Activated CD4-positive, alpha-beta memory T cell treated with anti-CD3 and anti-CD28 coated beads for 36 hours (primary cell): ENCODE results near the gene IGSF3. TPM values are rescaled to one million over a fixed set of nuclear protein-coding genes. Genes with fewer than 3 reads are reported as not detected.

Experiments used
- CTCF ChIA-PET: fragments of 350-600 bp; sonication (Branson Sonifier 250); formaldehyde crosslinking; loops from one replicate; lab custom pipeline; 2021; ENCODE audit warnings: antibody characterized with exemption, inconsistent platforms; lab: Charles Lee
- POLR2A ChIA-PET: fragments of 350-600 bp; sonication (Branson Sonifier 250); formaldehyde crosslinking; loops from one replicate; lab custom pipeline; 2021; ENCODE audit warnings: antibody characterized with exemption; lab: Charles Lee
- DNase-seq: peaks from one replicate; pipeline ENCODE4 v3.0.0-alpha.2; 2020
- H3K27ac Mint-ChIP-seq: one replicate; pipeline ENCODE4 v1.8.0; 2021; ENCODE audit warnings: mixed read lengths
- H3K27me3 Mint-ChIP-seq: one replicate; pipeline ENCODE4 v1.8.0; 2021; ENCODE audit warnings: mixed read lengths
- H3K36me3 Mint-ChIP-seq: one replicate; pipeline ENCODE4 v1.8.0; 2021; ENCODE audit warnings: mixed read lengths
- H3K4me1 Mint-ChIP-seq: one replicate; pipeline ENCODE4 v1.8.0; 2021; ENCODE audit warnings: low read depth, mixed read lengths
- H3K4me3 Mint-ChIP-seq: one replicate; pipeline ENCODE4 v1.8.0; 2021; ENCODE audit warnings: mild to moderate bottlenecking, mixed read lengths
- H3K9me3 Mint-ChIP-seq: one replicate; pipeline ENCODE4 v1.8.0; 2021; ENCODE audit warnings: mixed read lengths
- intact Hi-C: fragments of 100-400 bp; cut with micrococcal nuclease; formaldehyde crosslinking; loops from one replicate; pipeline ENCODE4 v1.15.1; 2023
- total RNA-seq, 2 experiments: library from RNA; stranded (reverse); gene quantifications; one replicate each; pipeline ENCODE4 v1.2.3, GENCODE V29; 2021

IGSF3 gene
- total RNA-seq = 1 to 10 TPM; 4.1 to 4.2 TPM

- intact Hi-C loops = no loop called here
- Mint-ChIP-seq H3K9me3 (no peaks in the 10 kb centered on the region), H3K36me3 (no peaks in the 10 kb centered on the region), H3K4me1 (peaks cover 3% of the 10 kb centered on the region), H3K27me3 (peaks cover 23% of the 10 kb centered on the region), H3K27ac (no peak within 1 kb of the TSS), H3K4me3 (peak within 1 kb of the TSS; percentile 72)
- ChIA-PET POLR2A (interaction anchor here (1.6 kb wide), 1 partner anchor 393 kb away, joined by 6 read pairs; the partner anchor contains the start of gene TTF2), CTCF (interaction anchor here (1.0 to 2.2 kb wide), 2 partner anchors 59 to 93 kb away, joined by 3 to 6 read pairs; no protein-coding TSS in a partner anchor)
- DNase-seq = peak; percentile 67
These were observed at the start of gene IGSF3 for GRCh38 chr1:116667575-116668105. Gene IGSF3 (minus strand): TSS chr1:116667733. CDS start chr1:116666326, 1,407 bp downstream.

- CTCF ChIA-PET = interaction anchor here (0.6 kb wide), 1 partner anchor 24 kb away, joined by 3 read pairs; no protein-coding TSS in a partner anchor
- intact Hi-C loops = no loop called here
- no peaks in the 10 kb centered on the region for H3K36me3 Mint-ChIP-seq
- H3K4me1 Mint-ChIP-seq = peaks cover 5% of the 10 kb centered on the region
- H3K9me3 Mint-ChIP-seq = no peaks in the 10 kb centered on the region
- POLR2A ChIA-PET = no interaction called here
- no peak overlapping the region for H3K27ac Mint-ChIP-seq
- no peak overlapping the region for H3K4me3 Mint-ChIP-seq
- DNase-seq = no peak
- H3K27me3 Mint-ChIP-seq = no peaks in the 10 kb centered on the region
These were observed 49.8 kb upstream of the IGSF3 start for GRCh38 chr1:116717318-116717717.

- H3K4me1 Mint-ChIP-seq = peaks cover 6% of the 10 kb centered on the region
- CTCF ChIA-PET = interaction anchor here (1.0 kb wide), 1 partner anchor 8 kb away, joined by 5 read pairs; no protein-coding TSS in a partner anchor
- POLR2A ChIA-PET = no interaction called here
These were observed 48.9 kb upstream of the IGSF3 start for GRCh38 chr1:116716391-116716790.

GRCh38 chr1:116713474-116713873 is 45.9 kb upstream of the IGSF3 start:
- H3K27ac Mint-ChIP-seq = no peak overlapping the region
- ChIA-PET POLR2A (no interaction called here), CTCF (interaction anchor here (1.0 to 2.0 kb wide), 2 partner anchors 12 to 41 kb away, joined by 3 to 8 read pairs; no protein-coding TSS in a partner anchor)
- no peaks in the 10 kb centered on the region for H3K9me3 Mint-ChIP-seq
- intact Hi-C loops = no loop called here
- peaks cover 9% of the 10 kb centered on the region for H3K4me1 Mint-ChIP-seq
- no peak for DNase-seq
- H3K4me3 Mint-ChIP-seq = no peak overlapping the region
- peaks cover 4% of the 10 kb centered on the region for H3K27me3 Mint-ChIP-seq
- H3K36me3 Mint-ChIP-seq = no peaks in the 10 kb centered on the region

More at GRCh38 chr1:116716391-116716790, 48.9 kb upstream of the IGSF3 start:
- H3K36me3 Mint-ChIP-seq = no peaks in the 10 kb centered on the region
- H3K4me3 Mint-ChIP-seq = no peak overlapping the region
- H3K27me3 Mint-ChIP-seq = no peaks in the 10 kb centered on the region
- H3K9me3 Mint-ChIP-seq = no peaks in the 10 kb centered on the region
- no peak for DNase-seq
- intact Hi-C loops = no loop called here
- no peak overlapping the region for H3K27ac Mint-ChIP-seq

- Mint-ChIP-seq H3K27me3 (peaks cover 7% of the 10 kb centered on the region), H3K4me3 (no peak overlapping the region), H3K27ac (no peak overlapping the region), H3K9me3 (no peaks in the 10 kb centered on the region), H3K4me1 (peaks cover 9% of the 10 kb centered on the region), H3K36me3 (no peaks in the 10 kb centered on the region)
- CTCF ChIA-PET = interaction anchor here (2.0 kb wide), 1 partner anchor 40 kb away, joined by 8 read pairs; no protein-coding TSS in a partner anchor
- POLR2A ChIA-PET = no interaction called here
- intact Hi-C loops = no loop called here
- peak; percentile 20 for DNase-seq
These were observed 45.0 kb upstream of the IGSF3 start for GRCh38 chr1:116712510-116712909.

GRCh38 chr1:116711263-116711840 is 43.8 kb upstream of the IGSF3 start:
- H3K36me3 Mint-ChIP-seq = no peaks in the 10 kb centered on the region
- H3K9me3 Mint-ChIP-seq = no peaks in the 10 kb centered on the region
- H3K4me1 Mint-ChIP-seq = peaks cover 9% of the 10 kb centered on the region
- no peak overlapping the region for H3K27ac Mint-ChIP-seq
- no peak overlapping the region for H3K4me3 Mint-ChIP-seq
- ChIA-PET CTCF (interaction anchor here (1.0 kb wide), 1 partner anchor 26 kb away, joined by 3 read pairs; no protein-coding TSS in a partner anchor), POLR2A (no interaction called here)
- DNase-seq = peak; percentile 56
- H3K27me3 Mint-ChIP-seq = peaks cover 7% of the 10 kb centered on the region
- intact Hi-C loops = no loop called here

GRCh38 chr1:116710420-116711262 is 43.1 kb upstream of the IGSF3 start:
- peaks cover 9% of the 10 kb centered on the region for H3K4me1 Mint-ChIP-seq
- CTCF ChIA-PET = interaction anchor here (1.4 to 2.1 kb wide), 2 partner anchors 14 to 38 kb away, joined by 4 to 6 read pairs; no protein-coding TSS in a partner anchor
- H3K27me3 Mint-ChIP-seq = peaks cover 7% of the 10 kb centered on the region
- DNase-seq = no peak
- POLR2A ChIA-PET = no interaction called here
- H3K4me3 Mint-ChIP-seq = no peak overlapping the region
- intact Hi-C loops = no loop called here
- H3K36me3 Mint-ChIP-seq = no peaks in the 10 kb centered on the region
- no peaks in the 10 kb centered on the region for H3K9me3 Mint-ChIP-seq
- H3K27ac Mint-ChIP-seq = no peak overlapping the region

GRCh38 chr1:116709666-116710167 is 42.2 kb upstream of the IGSF3 start:
- H3K4me3 Mint-ChIP-seq = no peak overlapping the region
- peaks cover 7% of the 10 kb centered on the region for H3K27me3 Mint-ChIP-seq
- no peaks in the 10 kb centered on the region for H3K9me3 Mint-ChIP-seq
- intact Hi-C loops = no loop called here
- no peaks in the 10 kb centered on the region for H3K36me3 Mint-ChIP-seq
- ChIA-PET CTCF (interaction anchor here (0.8 to 2.1 kb wide), 3 partner anchors 13 to 37 kb away, joined by 3 to 6 read pairs (median 4); no protein-coding TSS in a partner anchor), POLR2A (no interaction called here)
- H3K27ac Mint-ChIP-seq = no peak overlapping the region
- DNase-seq = no peak
- H3K4me1 Mint-ChIP-seq = peaks cover 9% of the 10 kb centered on the region

GRCh38 chr1:116708255-116708900 is 40.8 kb upstream of the IGSF3 start:
- DNase-seq = no peak
- H3K27me3 Mint-ChIP-seq = peaks cover 7% of the 10 kb centered on the region
- intact Hi-C loops = no loop called here
- H3K27ac Mint-ChIP-seq = no peak overlapping the region
- no peak overlapping the region for H3K4me3 Mint-ChIP-seq
- no peaks in the 10 kb centered on the region for H3K36me3 Mint-ChIP-seq
- H3K9me3 Mint-ChIP-seq = no peaks in the 10 kb centered on the region
- POLR2A ChIA-PET = no interaction called here
- peaks cover 9% of the 10 kb centered on the region for H3K4me1 Mint-ChIP-seq
- CTCF ChIA-PET = interaction anchor here (2.1 kb wide), 1 partner anchor 36 kb away, joined by 6 read pairs; no protein-coding TSS in a partner anchor

- H3K4me3 Mint-ChIP-seq = no peak overlapping the region
- POLR2A ChIA-PET = no interaction called here
- H3K27me3 Mint-ChIP-seq = peaks cover 7% of the 10 kb centered on the region
- no peak overlapping the region for H3K27ac Mint-ChIP-seq
- peaks cover 3% of the 10 kb centered on the region for H3K4me1 Mint-ChIP-seq
- intact Hi-C loops = no loop called here
- no peaks in the 10 kb centered on the region for H3K9me3 Mint-ChIP-seq
- DNase-seq = no peak
- CTCF ChIA-PET = no interaction called here
- H3K36me3 Mint-ChIP-seq = no peaks in the 10 kb centered on the region
These were observed 39.3 kb upstream of the IGSF3 start for GRCh38 chr1:116706841-116707240.

- Mint-ChIP-seq H3K27me3 (peaks cover 7% of the 10 kb centered on the region), H3K36me3 (no peaks in the 10 kb centered on the region), H3K27ac (no peak overlapping the region), H3K9me3 (no peaks in the 10 kb centered on the region), H3K4me1 (peaks cover under 1% of the 10 kb centered on the region), H3K4me3 (no peak overlapping the region)
- intact Hi-C loops = no loop called here
- ChIA-PET POLR2A (no interaction called here), CTCF (no interaction called here)
- no peak for DNase-seq
These were observed 38.6 kb upstream of the IGSF3 start for GRCh38 chr1:116706123-116706522.
